ENCODE results near the gene OR10H1.
"Not testable (repeated sequence)": the region's sequence is repeated elsewhere in the genome, so short reads cannot be mapped to it uniquely, and the experiment has no call there.

OR10H1 gene

GRCh38 chr19:15828121-15828610, 12.7 kb upstream of the OR10H1 start:
- no peak for DNase-seq

GRCh38 chr19:15825753-15826152, 10.3 kb upstream of the OR10H1 start:
- no peak for DNase-seq

- DNase-seq: no peak
Observed at GRCh38 chr19:15820646-15821045, 5.2 kb upstream of the OR10H1 start.

GRCh38 chr19:15813916-15814315, 1.5 kb downstream of the OR10H1 start:
- no peak for DNase-seq

- no peak for DNase-seq
Observed at GRCh38 chr19:15812060-15812722, 3.3 kb downstream of the OR10H1 start.

- DNase-seq: no peak
Observed at GRCh38 chr19:15811476-15811875, 4.0 kb downstream of the OR10H1 start.

GRCh38 chr19:15810335-15810734, 5.1 kb downstream of the OR10H1 start:
- DNase-seq: no peak

GRCh38 chr19:15794279-15794678, 21.2 kb downstream of the OR10H1 start:
- not testable (repeated sequence) for DNase-seq

- DNase-seq: no peak
Observed at GRCh38 chr19:15790096-15790495, 25.4 kb downstream of the OR10H1 start.

- DNase-seq: no peak
Observed at GRCh38 chr19:15788594-15789270, 26.7 kb downstream of the OR10H1 start.

GRCh38 chr19:15787611-15788155, 27.8 kb downstream of the OR10H1 start, which contains the start of gene OR10H5:
Gene OR10H5, plus strand, starts transcription at chr19:15787661. Its CDS starts 6,388 bp downstream, at chr19:15794049.
- DNase-seq: no peak

GRCh38 chr19:15782896-15783295, 32.6 kb downstream of the OR10H1 start:
- not testable (repeated sequence) for DNase-seq

- DNase-seq: no peak
Observed at GRCh38 chr19:15782211-15782610, 33.3 kb downstream of the OR10H1 start.

- no peak for DNase-seq
Observed at GRCh38 chr19:15781661-15782060, 33.8 kb downstream of the OR10H1 start.

GRCh38 chr19:15780610-15781418, 34.6 kb downstream of the OR10H1 start:
- DNase-seq: no peak

GRCh38 chr19:15779756-15780476, 35.5 kb downstream of the OR10H1 start:
- no peak for DNase-seq

GRCh38 chr19:15776991-15777970, 38.2 kb downstream of the OR10H1 start:
- DNase-seq: no peak

GRCh38 chr19:15776264-15776663, 39.2 kb downstream of the OR10H1 start:
- no peak for DNase-seq

GRCh38 chr19:15775249-15775648, 40.2 kb downstream of the OR10H1 start:
- DNase-seq: no peak

GRCh38 chr19:15774159-15774558, 41.3 kb downstream of the OR10H1 start:
- DNase-seq: not testable (repeated sequence)

GRCh38 chr19:15769586-15769985, 45.9 kb downstream of the OR10H1 start:
- no peak for DNase-seq

Data from NCI-H748 treated with DMSO at 0.1 percent for 48 hours (cell line).